ENCODE results near the gene RTN4.

DNA sequence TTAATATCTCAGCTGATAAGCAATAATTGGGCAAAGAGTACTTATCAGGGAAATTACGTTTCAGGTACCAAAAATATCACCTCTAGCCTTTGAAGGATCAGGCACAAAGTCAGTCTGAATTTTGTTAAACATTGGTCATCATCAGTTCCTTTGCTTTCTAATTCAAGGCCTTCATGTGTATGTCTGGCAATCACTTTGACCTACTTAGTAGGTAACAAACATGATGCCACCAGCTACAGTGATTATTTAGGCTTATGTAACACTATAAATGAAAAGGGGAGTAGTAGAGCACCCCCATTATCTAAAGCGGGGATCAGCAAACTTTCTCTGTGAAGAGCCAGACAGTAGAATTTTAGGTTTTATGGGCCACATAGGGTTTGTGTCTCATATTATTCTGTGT is 75.1 kb downstream of the RTN4 start:
- TF ChIP-seq POLR2A (IDR thresholded peaks at IDR 0.05) (no peak), CTCF (IDR thresholded peaks at IDR 0.05) (no peak), POLR2AphosphoS5 (IDR thresholded peaks at IDR 0.05) (no peak)

All from prostate gland (tissue), 2 donors.